HepG2 (cell line): ENCODE results near the gene CHST11. TPM values are rescaled to one million over a fixed set of nuclear protein-coding genes. Genes with fewer than 3 reads are reported as not detected.

Source experiments
- ATAC-seq: fragments of 200-7000 bp; cut with Tn5 transposase; 3 replicates; pipeline ENCODE4 v1.9.1; 2020; ENCODE audit warnings: mild to moderate bottlenecking, moderate library complexity
- BruUV-seq: library from RNA; stranded (reverse); fragments of 400-500 nt; replicated peaks from 2 replicates; lab custom pipeline; 2021; lab: Mats Ljungman, UMichigan
- CTCF ChIA-PET: fragments of 300-600 bp; formaldehyde crosslinking; extraction: SDS; loops from one replicate; lab custom pipeline; 2021; ENCODE audit warnings: low total read pairs, inconsistent platforms, low intra/inter-chr PET ratio; lab: Yijun Ruan, JAX
- POLR2A ChIA-PET: fragments of 350-600 bp; sonication (Branson Sonifier 250); formaldehyde crosslinking; loops from one replicate; lab custom pipeline; 2020; ENCODE audit warnings: antibody characterized with exemption, inconsistent platforms; lab: Yijun Ruan, JAX
- DNase-seq: peaks from one replicate; pipeline ENCODE4 v3.0.0-alpha.2; 2015; ENCODE audit warnings: low spot score
- FAIRE-seq: peaks from 3 replicates; lab custom pipeline; 2011; peaks lifted over from hg19 to GRCh38; lab: Jason Lieb, UNC
- H2AFZ ChIP-seq: one replicate; pipeline ENCODE4 v1.6.1; 2011; ENCODE audit warnings: low read length, inconsistent platforms
- H3K27ac ChIP-seq: fragments of 300-600 bp; 3 replicates; pipeline ENCODE4 v1.8.0; 2011; ENCODE audit warnings: mixed run types, mild to moderate bottlenecking, mixed read lengths, low read length, inconsistent platforms; ENCODE audit not compliant: insufficient read depth; ENCODE audit errors: extremely low read length
- H3K27me3 ChIP-seq, 2 experiments: fragments of 200-600 bp in 1 of 2; 2 replicates in 1 of 2; 3 replicates in 1 of 2; pipeline versions ENCODE4 v1.6.0 to v1.8.0; 2011; ENCODE audit warnings: low read length in 2 of 2, mild to moderate bottlenecking in 2 of 2, moderate library complexity in 2 of 2, inconsistent platforms in 1 of 2; ENCODE audit not compliant: insufficient read depth in 2 of 2, control insufficient read depth in 1 of 2
- H3K36me3 ChIP-seq, 2 experiments: fragments of 200-600 bp in 1 of 2; replicated peaks in 1 of 2; 2 replicates in 1 of 2; 3 replicates in 1 of 2; pipeline versions ENCODE4 v1.5.1 to v1.8.0; 2011; ENCODE audit warnings: low read length in 2 of 2, inconsistent platforms in 1 of 2; ENCODE audit not compliant: insufficient read depth in 2 of 2, control insufficient read depth in 1 of 2
- H3K4me1 ChIP-seq: 2 replicates; pipeline ENCODE4 v1.5.1; 2012; ENCODE audit warnings: low read length, inconsistent platforms; ENCODE audit not compliant: insufficient read depth
- H3K4me2 ChIP-seq: 2 replicates; pipeline ENCODE4 v1.6.0; 2011; ENCODE audit warnings: low read depth, low read length, inconsistent platforms
- H3K4me3 ChIP-seq, 3 experiments: fragments of 200-600 bp in 1 of 3; sonication (generic), shearing (Covaris generic) in 1 of 3; replicated peaks in 1 of 3; 2 replicates each; pipeline ENCODE4 v1.5.1; 2011 to 2016; ENCODE audit warnings: low read length in 3 of 3, inconsistent platforms in 2 of 3, low read depth in 2 of 3, mild to moderate bottlenecking in 2 of 3, control low read depth in 1 of 3, mixed read lengths in 1 of 3; ENCODE audit not compliant: insufficient read depth in 1 of 3
- H3K79me2 ChIP-seq: one replicate; pipeline ENCODE4 v1.6.1; 2011; ENCODE audit warnings: low read length, inconsistent platforms; ENCODE audit not compliant: insufficient read depth
- H3K9ac ChIP-seq: 2 replicates; pipeline ENCODE4 v1.6.0; 2011; ENCODE audit warnings: mild to moderate bottlenecking, low read depth, low read length, inconsistent platforms; ENCODE audit not compliant: insufficient read depth
- H3K9me3 ChIP-seq: 2 replicates; pipeline ENCODE4 v1.5.1; 2012; ENCODE audit warnings: mild to moderate bottlenecking, low read length
- H4K20me1 ChIP-seq: 2 replicates; pipeline ENCODE4 v1.6.0; 2011; ENCODE audit warnings: inconsistent platforms, mild to moderate bottlenecking, low read length, moderate library complexity; ENCODE audit not compliant: insufficient read depth
- AGO1 ChIP-seq: fragments of 200-400 bp; formaldehyde crosslinking; IDR thresholded peaks from 2 replicates; pipeline ENCODE4 v1.6.1; 2017; ENCODE audit warnings: mild to moderate bottlenecking, low read depth, low read length, moderate library complexity; ENCODE audit not compliant: poor library complexity, severe bottlenecking
- FLYWCH1 ChIP-seq: sonication (generic); formaldehyde crosslinking; IDR thresholded peaks from 2 replicates; pipeline ENCODE4 v1.8.1; 2023; ENCODE audit warnings: mild to moderate bottlenecking, missing genetic modification reagents
- FOXP1 ChIP-seq, 2 experiments: fragments of 450-650 bp in 1 of 2; IDR thresholded peaks; 2 replicates each; pipeline ENCODE4 v1.6.1; 2017 to 2018; ENCODE audit warnings: antibody characterized with exemption in 1 of 2
- GZF1 ChIP-seq: sonication (generic); formaldehyde crosslinking; IDR thresholded peaks from 2 replicates; pipeline ENCODE4 v1.5.1; 2020; ENCODE audit warnings: mild to moderate bottlenecking, missing genetic modification reagents
- ZBTB7A ChIP-seq: sonication (generic); formaldehyde crosslinking; IDR thresholded peaks from 2 replicates; pipeline ENCODE4 v1.8.0; 2022; ENCODE audit warnings: mild to moderate bottlenecking, missing genetic modification reagents
- ZFAT ChIP-seq: sonication (generic); formaldehyde crosslinking; conservative IDR thresholded peaks from 2 replicates; pipeline ENCODE4 v1.8.1; 2023; ENCODE audit warnings: missing genetic modification reagents, inconsistent platforms
- ZNF451 ChIP-seq: sonication (generic); formaldehyde crosslinking; IDR thresholded peaks from 2 replicates; pipeline ENCODE4 v1.5.0; 2020; ENCODE audit warnings: mild to moderate bottlenecking, missing genetic modification reagents
- ZNF547 ChIP-seq: sonication (generic); formaldehyde crosslinking; IDR thresholded peaks from 2 replicates; pipeline ENCODE4 v1.5.1; 2020; ENCODE audit warnings: mild to moderate bottlenecking, missing genetic modification reagents
- ZNF605 ChIP-seq: sonication (generic); formaldehyde crosslinking; IDR thresholded peaks from 2 replicates; pipeline ENCODE4 v1.8.0; 2022; ENCODE audit warnings: mild to moderate bottlenecking, missing genetic modification reagents
- WGBS: methylation state at CpG from one replicate; pipeline ENCODE4 v1.1.6; 2017; ENCODE audit warnings: low lambda C conversion rate; 5-methylcytosine and 5-hydroxymethylcytosine counted together
- in situ Hi-C: cut with HindIII; loops from 2 replicates; pipeline ENCODE4 v1.10.0; 2017; ENCODE audit warnings: low pct_unique_long_range_greater_than_20kb; ENCODE audit not compliant: extremely low pct_ligation_motif_present
- intact Hi-C: fragments of 100-400 bp; cut with micrococcal nuclease; formaldehyde crosslinking; loops from one replicate; pipeline ENCODE4 v1.10.0; 2022; ENCODE audit not compliant: unreplicated experiment
- polyA plus RNA-seq, 8 experiments: library from polyadenylated mRNA; depleted of rRNA in 3 of 8; stranded (reverse) in 7 of 8; unstranded in 1 of 8; fragments of >200 nt; fragmentation: Illumina TruSeq in 4 of 8; extraction: Trizol in 4 of 8; gene quantifications; 2 replicates each; pipeline versions ENCODE4 v1.2.1 to v1.2.3, GENCODE V29; 2011 to 2016; ENCODE audit warnings: low read depth in 4 of 8, missing spikeins in 1 of 8, mixed read lengths in 1 of 8; ENCODE audit not compliant: insufficient read depth in 1 of 8
- total RNA-seq, 5 experiments: library from RNA; depleted of rRNA; stranded (reverse); fragments of >200 nt; fragmentation: Illumina TruSeq; extraction: Trizol; gene quantifications; 2 replicates each; pipeline ENCODE4 v1.2.3, GENCODE V29; 2016; ENCODE audit warnings: low read depth in 1 of 5
- TF ChIP-seq, protein P1 (sequence below): IDR thresholded peaks from 2 replicates; pipeline ENCODE4 v1.6.1; 2018; ENCODE audit warnings: missing genetic modification reagents
- TF ChIP-seq, protein P2 (sequence below): IDR thresholded peaks from 2 replicates; pipeline ENCODE4 v1.6.1; 2016
- TF ChIP-seq, protein P3 (sequence below): sonication (generic); formaldehyde crosslinking; IDR thresholded peaks from one replicate; pipeline ENCODE4 v1.5.1; 2020; ENCODE audit warnings: mild to moderate bottlenecking, missing genetic modification reagents; ENCODE audit errors: not compliant biosample characterization

Gene CHST11
- total and polyA plus RNA-seq, 2 of the 13 experiments (the other 11 are each of a cell fraction or from before 2014, with no cell fraction given), result 0.15 TPM; not detected in 1

DNA sequence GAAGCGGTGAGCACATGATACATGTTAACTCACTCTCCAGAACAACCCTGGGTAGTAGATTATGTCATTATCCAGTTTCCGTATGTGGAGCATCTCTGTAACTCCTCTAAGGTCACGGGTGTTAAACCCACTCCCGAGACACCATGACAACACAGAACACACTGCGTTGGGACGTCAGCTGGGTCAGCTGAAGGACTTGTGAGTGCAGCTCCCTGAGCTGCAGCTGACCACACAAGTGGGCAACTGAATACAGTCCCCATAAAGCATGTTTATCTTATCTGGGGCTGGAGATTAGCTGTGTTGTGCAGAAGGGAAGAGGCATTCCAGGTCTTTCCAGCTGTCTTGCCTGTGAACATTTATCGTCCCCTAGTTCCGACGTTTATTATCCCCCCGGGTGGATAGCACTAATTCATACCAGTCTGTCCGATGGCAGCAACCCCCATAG is 211.5 kb downstream of the CHST11 start (continued):
- TF ChIP-seq, protein P1, sequence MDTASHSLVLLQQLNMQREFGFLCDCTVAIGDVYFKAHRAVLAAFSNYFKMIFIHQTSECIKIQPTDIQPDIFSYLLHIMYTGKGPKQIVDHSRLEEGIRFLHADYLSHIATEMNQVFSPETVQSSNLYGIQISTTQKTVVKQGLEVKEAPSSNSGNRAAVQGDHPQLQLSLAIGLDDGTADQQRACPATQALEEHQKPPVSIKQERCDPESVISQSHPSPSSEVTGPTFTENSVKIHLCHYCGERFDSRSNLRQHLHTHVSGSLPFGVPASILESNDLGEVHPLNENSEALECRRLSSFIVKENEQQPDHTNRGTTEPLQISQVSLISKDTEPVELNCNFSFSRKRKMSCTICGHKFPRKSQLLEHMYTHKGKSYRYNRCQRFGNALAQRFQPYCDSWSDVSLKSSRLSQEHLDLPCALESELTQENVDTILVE (CRISPR knock-in tag), result no peak
- no peak for TF ChIP-seq ZNF605 (CRISPR knock-in tag)
- no peak for TF ChIP-seq FOXP1 (IDR thresholded peaks at IDR 0.05)
- no peak for TF ChIP-seq FOXP1 (CRISPR knock-in tag; IDR thresholded peaks at IDR 0.05)

DNA sequence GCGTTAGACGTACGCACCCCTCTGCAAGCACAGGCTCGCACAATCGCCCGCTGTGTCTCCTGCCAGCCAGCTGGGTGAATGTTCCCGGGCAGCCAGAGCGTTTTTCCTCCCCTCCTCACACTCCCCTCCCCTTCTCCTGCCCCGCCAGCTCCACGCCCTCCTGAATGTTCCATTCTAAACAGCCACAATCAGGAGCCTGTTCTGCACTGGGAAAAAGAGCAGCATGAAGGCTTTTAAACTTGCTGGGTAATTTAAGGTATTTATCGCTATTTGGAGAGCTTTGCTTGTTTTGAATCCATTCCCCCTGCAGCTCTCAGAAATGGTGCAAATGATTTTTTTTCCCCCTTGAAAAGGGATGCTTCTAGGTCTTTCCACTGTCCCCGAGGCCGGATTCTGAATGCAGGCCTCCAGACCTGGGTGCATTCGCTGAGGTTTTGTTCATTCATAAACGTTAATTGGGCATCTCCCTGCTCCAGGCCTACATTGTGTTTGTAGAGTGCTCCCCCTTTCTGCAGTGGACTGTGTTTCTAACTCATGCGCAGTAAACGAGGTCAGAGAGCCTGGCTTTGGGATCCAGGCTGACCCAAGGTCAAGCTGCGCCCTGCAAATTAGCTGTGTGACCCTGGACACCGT is 212.5 kb downstream of the CHST11 start:
- CTCF ChIA-PET, result no interaction called here
- no peaks in the 10 kb centered on the region for H4K20me1 ChIP-seq
- H3K4me3 ChIP-seq, result no peak overlapping the region
- no peak overlapping the region for H3K27ac ChIP-seq
- no TSS peak for BruUV-seq
- no peaks in the 10 kb centered on the region for H3K36me3 ChIP-seq
- WGBS, result 54% methylated on average over 17 of the region's 19 CpGs
- no peak overlapping the region for H3K9ac ChIP-seq
- no peaks in the 10 kb centered on the region for H3K79me2 ChIP-seq
- ATAC-seq, result peak; percentile 37; the same call in 1 of the 3 replicates
- no peaks in the 10 kb centered on the region for H3K4me1 ChIP-seq
- no peak for DNase-seq
- in situ Hi-C loops (no loop called here), intact Hi-C loops (no loop called here)
- no peak overlapping the region for H3K4me2 ChIP-seq
- no peak overlapping the region for H2AFZ ChIP-seq
- peaks cover 2 to 12% of the 10 kb centered on the region in 2 experiments; a peak in 3 of 5 replicates for H3K27me3 ChIP-seq
- POLR2A ChIA-PET, result no interaction called here
- no peak for FAIRE-seq
- no peaks in the 10 kb centered on the region for H3K9me3 ChIP-seq
- TF ChIP-seq FLYWCH1, result no peak
- TF ChIP-seq ZBTB7A, result no peak
- TF ChIP-seq, protein P2, sequence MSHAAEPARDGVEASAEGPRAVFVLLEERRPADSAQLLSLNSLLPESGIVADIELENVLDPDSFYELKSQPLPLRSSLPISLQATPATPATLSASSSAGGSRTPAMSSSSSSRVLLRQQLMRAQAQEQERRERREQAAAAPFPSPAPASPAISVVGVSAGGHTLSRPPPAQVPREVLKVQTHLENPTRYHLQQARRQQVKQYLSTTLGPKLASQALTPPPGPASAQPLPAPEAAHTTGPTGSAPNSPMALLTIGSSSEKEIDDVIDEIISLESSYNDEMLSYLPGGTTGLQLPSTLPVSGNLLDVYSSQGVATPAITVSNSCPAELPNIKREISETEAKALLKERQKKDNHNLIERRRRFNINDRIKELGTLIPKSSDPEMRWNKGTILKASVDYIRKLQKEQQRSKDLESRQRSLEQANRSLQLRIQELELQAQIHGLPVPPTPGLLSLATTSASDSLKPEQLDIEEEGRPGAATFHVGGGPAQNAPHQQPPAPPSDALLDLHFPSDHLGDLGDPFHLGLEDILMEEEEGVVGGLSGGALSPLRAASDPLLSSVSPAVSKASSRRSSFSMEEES (CRISPR knock-in tag), result no peak
- TF ChIP-seq ZFAT (CRISPR knock-in tag), result no peak
- TF ChIP-seq ZNF451 (CRISPR knock-in tag), result no peak
- TF ChIP-seq, protein P3, sequence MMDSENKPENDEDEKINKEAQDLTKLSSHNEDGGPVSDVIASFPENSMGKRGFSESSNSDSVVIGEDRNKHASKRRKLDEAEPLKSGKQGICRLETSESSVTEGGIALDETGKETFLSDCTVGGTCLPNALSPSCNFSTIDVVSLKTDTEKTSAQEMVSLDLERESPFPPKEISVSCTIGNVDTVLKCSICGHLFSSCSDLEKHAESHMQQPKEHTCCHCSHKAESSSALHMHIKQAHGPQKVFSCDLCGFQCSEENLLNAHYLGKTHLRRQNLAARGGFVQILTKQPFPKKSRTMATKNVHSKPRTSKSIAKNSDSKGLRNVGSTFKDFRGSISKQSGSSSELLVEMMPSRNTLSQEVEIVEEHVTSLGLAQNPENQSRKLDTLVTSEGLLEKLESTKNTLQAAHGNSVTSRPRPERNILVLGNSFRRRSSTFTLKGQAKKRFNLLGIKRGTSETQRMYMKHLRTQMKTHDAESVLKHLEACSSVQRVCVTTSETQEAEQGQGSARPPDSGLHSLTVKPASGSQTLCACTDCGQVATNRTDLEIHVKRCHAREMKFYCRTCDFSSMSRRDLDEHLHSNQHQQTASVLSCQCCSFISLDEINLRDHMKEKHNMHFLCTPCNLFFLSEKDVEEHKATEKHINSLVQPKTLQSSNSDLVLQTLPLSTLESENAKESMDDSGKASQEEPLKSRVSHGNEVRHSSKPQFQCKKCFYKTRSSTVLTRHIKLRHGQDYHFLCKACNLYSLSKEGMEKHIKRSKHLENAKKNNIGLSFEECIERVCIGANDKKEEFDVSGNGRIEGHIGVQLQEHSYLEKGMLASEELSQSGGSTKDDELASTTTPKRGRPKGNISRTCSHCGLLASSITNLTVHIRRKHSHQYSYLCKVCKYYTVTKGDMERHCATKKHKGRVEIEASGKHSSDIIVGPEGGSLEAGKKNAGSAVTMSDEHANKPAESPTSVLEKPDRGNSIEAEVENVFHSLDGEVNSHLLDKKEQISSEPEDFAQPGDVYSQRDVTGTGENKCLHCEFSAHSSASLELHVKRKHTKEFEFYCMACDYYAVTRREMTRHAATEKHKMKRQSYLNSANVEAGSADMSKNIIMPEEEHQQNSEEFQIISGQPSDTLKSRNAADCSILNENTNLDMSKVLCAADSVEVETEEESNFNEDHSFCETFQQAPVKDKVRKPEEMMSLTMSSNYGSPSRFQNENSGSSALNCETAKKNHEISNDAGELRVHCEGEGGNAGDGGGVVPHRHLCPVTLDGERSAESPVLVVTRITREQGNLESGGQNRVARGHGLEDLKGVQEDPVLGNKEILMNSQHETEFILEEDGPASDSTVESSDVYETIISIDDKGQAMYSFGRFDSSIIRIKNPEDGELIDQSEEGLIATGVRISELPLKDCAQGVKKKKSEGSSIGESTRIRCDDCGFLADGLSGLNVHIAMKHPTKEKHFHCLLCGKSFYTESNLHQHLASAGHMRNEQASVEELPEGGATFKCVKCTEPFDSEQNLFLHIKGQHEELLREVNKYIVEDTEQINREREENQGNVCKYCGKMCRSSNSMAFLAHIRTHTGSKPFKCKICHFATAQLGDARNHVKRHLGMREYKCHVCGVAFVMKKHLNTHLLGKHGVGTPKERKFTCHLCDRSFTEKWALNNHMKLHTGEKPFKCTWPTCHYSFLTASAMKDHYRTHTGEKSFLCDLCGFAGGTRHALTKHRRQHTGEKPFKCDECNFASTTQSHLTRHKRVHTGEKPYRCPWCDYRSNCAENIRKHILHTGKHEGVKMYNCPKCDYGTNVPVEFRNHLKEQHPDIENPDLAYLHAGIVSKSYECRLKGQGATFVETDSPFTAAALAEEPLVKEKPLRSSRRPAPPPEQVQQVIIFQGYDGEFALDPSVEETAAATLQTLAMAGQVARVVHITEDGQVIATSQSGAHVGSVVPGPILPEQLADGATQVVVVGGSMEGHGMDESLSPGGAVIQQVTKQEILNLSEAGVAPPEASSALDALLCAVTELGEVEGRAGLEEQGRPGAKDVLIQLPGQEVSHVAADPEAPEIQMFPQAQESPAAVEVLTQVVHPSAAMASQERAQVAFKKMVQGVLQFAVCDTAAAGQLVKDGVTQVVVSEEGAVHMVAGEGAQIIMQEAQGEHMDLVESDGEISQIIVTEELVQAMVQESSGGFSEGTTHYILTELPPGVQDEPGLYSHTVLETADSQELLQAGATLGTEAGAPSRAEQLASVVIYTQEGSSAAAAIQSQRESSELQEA (CRISPR knock-in tag), result no peak
- no peak for TF ChIP-seq GZF1 (CRISPR knock-in tag)
- TF ChIP-seq ZNF547, result no peak
- no peak for TF ChIP-seq AGO1
